Measurements from ENCODE around the gene LRRK2.

LRRK2 gene

DNA sequence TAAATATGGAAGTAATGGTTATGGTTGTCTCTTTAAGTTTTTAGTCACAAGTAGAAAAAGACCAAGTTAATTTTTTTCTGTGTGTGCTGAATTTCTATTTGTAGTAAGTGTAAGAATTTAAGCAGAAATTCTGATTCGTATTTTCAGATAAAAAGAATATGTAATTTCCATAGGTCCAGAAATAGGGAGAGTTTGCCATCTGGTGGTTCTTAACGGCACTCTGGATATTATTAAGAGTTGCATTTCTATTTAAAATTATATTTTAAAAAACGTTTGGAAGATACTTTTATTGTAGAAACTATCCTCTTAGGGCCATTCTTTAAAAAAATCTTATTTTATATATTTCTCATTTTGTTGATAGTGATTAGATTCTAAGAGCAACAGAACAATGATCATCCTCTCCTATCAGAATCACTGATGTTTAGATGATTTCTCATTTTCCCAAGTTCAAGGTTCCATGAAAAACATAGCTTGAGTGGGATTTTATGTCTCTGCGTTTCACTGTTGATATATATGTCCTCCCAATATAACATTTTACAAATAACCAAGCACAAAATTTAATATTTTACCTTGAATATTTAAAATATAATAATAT, 88.3 kb downstream of the LRRK2 start:
- Histone ChIP-seq H3K27ac (ENCODE audit: insufficient read depth, low read depth, low read length, poor library complexity, severe bottlenecking) (no peak overlapping the region), H3K27me3 (ENCODE audit: control insufficient read depth, insufficient read depth, low read length, poor library complexity, severe bottlenecking) (no peaks in the 10 kb centered on the region), H3K36me3 (ENCODE audit: control insufficient read depth, insufficient read depth, low read length) (no peaks in the 10 kb centered on the region), H3K4me3 (ENCODE audit: insufficient read depth, low read depth, low read length) (no peak overlapping the region), H3K4me1 (ENCODE audit: control insufficient read depth, insufficient read depth, low read length) (no peaks in the 10 kb centered on the region), H3K9me3 (ENCODE audit: control insufficient read depth, low read length) (no peaks in the 10 kb centered on the region)
- WGBS, 2 experiments, result 76 to 100% methylated on average over 1 of the region's 4 CpGs

- Histone ChIP-seq H3K27ac (ENCODE audit: insufficient read depth, low read depth, low read length, poor library complexity, severe bottlenecking) (no peak overlapping the region), H3K36me3 (ENCODE audit: control insufficient read depth, insufficient read depth, low read length) (no peaks in the 10 kb centered on the region), H3K4me1 (ENCODE audit: control insufficient read depth, insufficient read depth, low read length) (no peaks in the 10 kb centered on the region), H3K9me3 (ENCODE audit: control insufficient read depth, low read length) (no peaks in the 10 kb centered on the region), H3K4me3 (ENCODE audit: insufficient read depth, low read depth, low read length) (no peak overlapping the region), H3K27me3 (ENCODE audit: control insufficient read depth, insufficient read depth, low read length, poor library complexity, severe bottlenecking) (no peaks in the 10 kb centered on the region)
- 96 to 97% methylated on average over 9 to 10 of the region's 10 CpGs for WGBS, 2 experiments
Measured at GRCh38 chr12:40313928-40314327, 89.1 kb downstream of the LRRK2 start.

DNA sequence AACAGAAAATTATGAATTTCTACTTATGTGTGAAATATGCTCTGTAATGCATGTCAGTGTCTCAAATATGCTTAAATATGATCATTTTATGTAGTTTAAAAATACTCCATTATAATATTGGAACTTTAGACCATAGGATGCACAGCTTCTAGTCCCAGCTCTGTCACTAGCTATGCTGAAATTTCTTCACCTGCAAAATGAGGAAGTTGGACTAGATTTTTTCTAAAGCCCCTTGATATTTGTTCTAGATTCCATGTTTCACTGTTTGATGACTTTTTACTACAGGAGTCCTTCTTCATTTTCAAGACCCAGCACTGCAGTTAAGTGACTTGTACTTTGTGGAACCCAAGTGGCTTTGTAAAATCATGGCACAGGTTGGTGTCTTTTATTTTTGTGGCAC, 90.1 kb downstream of the LRRK2 start:
- Histone ChIP-seq H3K4me1 (ENCODE audit: control insufficient read depth, insufficient read depth, low read length) (no peaks in the 10 kb centered on the region), H3K4me3 (ENCODE audit: insufficient read depth, low read depth, low read length) (no peak overlapping the region), H3K9me3 (ENCODE audit: control insufficient read depth, low read length) (no peaks in the 10 kb centered on the region), H3K27ac (ENCODE audit: insufficient read depth, low read depth, low read length, poor library complexity, severe bottlenecking) (no peak overlapping the region), H3K27me3 (ENCODE audit: control insufficient read depth, insufficient read depth, low read length, poor library complexity, severe bottlenecking) (no peaks in the 10 kb centered on the region), H3K36me3 (ENCODE audit: control insufficient read depth, insufficient read depth, low read length) (no peaks in the 10 kb centered on the region)

DNA sequence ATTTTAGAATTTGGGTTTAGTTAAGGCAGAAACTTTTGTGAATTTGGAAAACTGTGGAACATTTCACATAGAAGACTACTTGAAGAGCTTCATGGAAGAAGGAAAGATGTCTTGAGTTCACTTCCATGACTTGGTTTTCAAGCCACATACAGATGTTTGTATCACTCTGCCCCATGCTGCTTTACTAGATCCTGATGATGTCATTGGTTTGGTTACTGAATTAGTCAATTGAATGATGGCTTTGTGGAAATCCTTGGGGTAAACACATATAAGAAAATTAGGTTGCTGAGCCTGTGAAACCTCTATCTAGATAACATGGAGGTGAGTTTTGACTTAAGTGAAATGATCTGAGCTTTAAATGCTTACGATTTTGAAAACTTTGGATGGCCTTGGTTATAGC, 90.6 kb downstream of the LRRK2 start:
- no peaks in the 10 kb centered on the region for H3K9me3 ChIP-seq (ENCODE audit: control insufficient read depth, low read length)
- H3K36me3 ChIP-seq (ENCODE audit: control insufficient read depth, insufficient read depth, low read length), result no peaks in the 10 kb centered on the region
- H3K4me3 ChIP-seq (ENCODE audit: insufficient read depth, low read depth, low read length), result no peak overlapping the region
- no peaks in the 10 kb centered on the region for H3K4me1 ChIP-seq (ENCODE audit: control insufficient read depth, insufficient read depth, low read length)
- H3K27ac ChIP-seq (ENCODE audit: insufficient read depth, low read depth, low read length, poor library complexity, severe bottlenecking), result no peak overlapping the region
- 100% methylated on average over 1 of the region's 1 CpG; no CpG with 5 or more reads in 1 of the 2 experiments for WGBS, 2 experiments
- H3K27me3 ChIP-seq (ENCODE audit: control insufficient read depth, insufficient read depth, low read length, poor library complexity, severe bottlenecking), result no peaks in the 10 kb centered on the region

DNA sequence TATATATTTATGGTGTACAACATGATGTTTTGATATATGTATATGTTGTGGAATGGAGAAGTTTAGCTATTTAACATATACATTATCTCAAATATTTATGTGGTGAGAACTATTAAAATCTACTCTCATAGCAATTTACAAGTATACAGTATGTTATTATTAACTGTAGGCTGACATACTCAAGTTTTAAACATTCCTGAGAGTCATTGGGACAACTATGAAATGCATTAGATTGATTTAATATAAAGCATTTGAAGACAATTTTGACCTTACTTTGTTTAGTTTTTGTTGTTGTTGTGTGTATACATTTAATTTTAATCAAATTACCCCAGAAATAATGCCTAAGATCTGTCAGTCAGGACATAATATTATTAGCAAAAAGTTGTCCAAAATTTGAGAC, 99.5 kb downstream of the LRRK2 start:
- H3K36me3 ChIP-seq (ENCODE audit: control insufficient read depth, insufficient read depth, low read length), result no peaks in the 10 kb centered on the region
- H3K4me1 ChIP-seq (ENCODE audit: control insufficient read depth, insufficient read depth, low read length), result no peaks in the 10 kb centered on the region
- no peak overlapping the region for H3K27ac ChIP-seq (ENCODE audit: insufficient read depth, low read depth, low read length, poor library complexity, severe bottlenecking)
- no peak overlapping the region for H3K4me3 ChIP-seq (ENCODE audit: insufficient read depth, low read depth, low read length)
- H3K27me3 ChIP-seq (ENCODE audit: control insufficient read depth, insufficient read depth, low read length, poor library complexity, severe bottlenecking), result no peaks in the 10 kb centered on the region
- H3K9me3 ChIP-seq (ENCODE audit: control insufficient read depth, low read length), result no peaks in the 10 kb centered on the region

DNA sequence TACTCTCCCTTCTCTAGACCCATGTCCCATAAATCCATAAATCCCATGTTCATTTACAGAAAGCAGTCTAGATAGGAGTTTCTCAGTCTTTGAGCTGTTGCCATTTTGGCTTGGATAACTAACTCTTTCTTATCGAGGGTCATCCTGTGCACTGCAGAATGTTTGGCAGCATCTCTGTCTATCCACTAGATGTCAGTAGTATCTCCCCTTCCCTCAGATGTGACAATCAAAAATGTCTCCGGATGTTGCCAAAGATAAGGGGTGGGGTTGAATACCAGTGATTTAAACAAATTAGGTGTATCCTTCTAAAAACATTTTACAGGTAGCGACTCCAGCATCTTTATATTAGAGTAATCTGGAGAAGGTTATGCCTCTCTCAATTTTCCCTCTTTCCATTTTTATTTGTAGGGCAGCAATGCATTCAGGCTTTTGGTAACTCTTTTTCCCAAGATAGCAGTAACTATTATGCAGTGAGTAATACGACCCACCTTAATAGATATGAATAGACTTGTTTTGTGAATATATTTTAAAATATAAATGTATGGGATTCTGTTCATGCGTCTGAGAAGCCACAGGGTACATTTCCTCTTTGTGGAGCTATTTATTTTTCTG, 100.7 kb downstream of the LRRK2 start:
- Histone ChIP-seq H3K36me3 (ENCODE audit: control insufficient read depth, insufficient read depth, low read length) (no peaks in the 10 kb centered on the region), H3K4me1 (ENCODE audit: control insufficient read depth, insufficient read depth, low read length) (no peaks in the 10 kb centered on the region), H3K27ac (ENCODE audit: insufficient read depth, low read depth, low read length, poor library complexity, severe bottlenecking) (no peak overlapping the region), H3K4me3 (ENCODE audit: insufficient read depth, low read depth, low read length) (no peak overlapping the region), H3K27me3 (ENCODE audit: control insufficient read depth, insufficient read depth, low read length, poor library complexity, severe bottlenecking) (no peaks in the 10 kb centered on the region), H3K9me3 (ENCODE audit: control insufficient read depth, low read length) (no peaks in the 10 kb centered on the region)
- 85 to 87% methylated on average over 2 to 4 of the region's 5 CpGs for WGBS, 2 experiments

DNA sequence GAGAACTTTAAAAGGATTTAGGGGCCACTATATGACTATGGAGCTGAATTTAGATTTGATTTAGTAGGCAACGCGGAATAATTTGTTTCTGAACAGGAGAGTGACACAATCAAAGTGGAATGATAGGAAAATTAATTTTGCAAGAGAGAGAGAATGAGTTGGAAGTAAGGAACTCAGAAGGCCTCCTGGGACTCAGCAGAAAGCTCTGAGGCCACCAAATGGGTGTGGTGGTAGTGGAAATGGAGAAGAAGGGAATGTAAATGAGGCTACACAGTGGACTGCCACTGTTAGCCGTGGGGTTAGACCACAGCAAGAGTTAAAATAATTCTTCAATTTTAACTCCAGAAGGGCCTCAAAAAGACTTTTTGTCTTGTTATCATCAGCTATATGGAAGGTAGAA, 102.7 kb downstream of the LRRK2 start:
- H3K4me3 ChIP-seq (ENCODE audit: insufficient read depth, low read depth, low read length), result no peak overlapping the region
- WGBS, 2 experiments, result 96 to 98% methylated on average over 2 to 3 of the region's 3 CpGs

DNA sequence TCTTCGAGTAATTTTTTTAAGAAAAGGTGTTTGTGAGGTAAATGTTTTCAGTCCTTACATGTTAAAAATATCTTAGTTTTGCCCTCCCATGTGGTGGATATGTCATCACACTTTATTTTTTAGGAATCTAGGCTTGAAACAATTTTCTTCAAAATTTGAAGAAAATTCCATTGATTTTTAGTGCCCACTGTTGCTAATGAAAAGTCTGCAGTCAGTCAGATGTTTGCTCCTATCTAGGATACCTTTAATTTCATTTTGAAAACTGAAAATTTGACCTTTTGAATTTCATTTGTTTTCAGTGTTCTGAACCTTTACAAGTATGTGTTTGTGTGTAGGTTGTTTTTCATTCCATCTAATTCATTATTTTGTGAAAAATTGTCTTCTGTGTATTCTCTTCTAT, 105.4 kb downstream of the LRRK2 start:
- Histone ChIP-seq H3K9me3 (ENCODE audit: control insufficient read depth, low read length) (no peaks in the 10 kb centered on the region), H3K27me3 (ENCODE audit: control insufficient read depth, insufficient read depth, low read length, poor library complexity, severe bottlenecking) (no peaks in the 10 kb centered on the region), H3K4me3 (ENCODE audit: insufficient read depth, low read depth, low read length) (no peak overlapping the region), H3K36me3 (ENCODE audit: control insufficient read depth, insufficient read depth, low read length) (no peaks in the 10 kb centered on the region), H3K4me1 (ENCODE audit: control insufficient read depth, insufficient read depth, low read length) (no peaks in the 10 kb centered on the region), H3K27ac (ENCODE audit: insufficient read depth, low read depth, low read length, poor library complexity, severe bottlenecking) (no peak overlapping the region)
- WGBS, 2 experiments, result 73% methylated on average over 1 of the region's 1 CpG; no CpG with 5 or more reads in 1 of the 2 experiments

More for the DNA sequence above, 102.7 kb downstream of the LRRK2 start:
- Histone ChIP-seq H3K36me3 (ENCODE audit: control insufficient read depth, insufficient read depth, low read length) (no peaks in the 10 kb centered on the region), H3K27ac (ENCODE audit: insufficient read depth, low read depth, low read length, poor library complexity, severe bottlenecking) (no peak overlapping the region), H3K9me3 (ENCODE audit: control insufficient read depth, low read length) (no peaks in the 10 kb centered on the region), H3K4me1 (ENCODE audit: control insufficient read depth, insufficient read depth, low read length) (no peaks in the 10 kb centered on the region), H3K27me3 (ENCODE audit: control insufficient read depth, insufficient read depth, low read length, poor library complexity, severe bottlenecking) (no peaks in the 10 kb centered on the region)

- no peaks in the 10 kb centered on the region for H3K36me3 ChIP-seq (ENCODE audit: control insufficient read depth, insufficient read depth, low read length)
- H3K9me3 ChIP-seq (ENCODE audit: control insufficient read depth, low read length), result no peaks in the 10 kb centered on the region
- no peaks in the 10 kb centered on the region for H3K4me1 ChIP-seq (ENCODE audit: control insufficient read depth, insufficient read depth, low read length)
- 88 to 100% methylated on average over 1 of the region's 1 CpG for WGBS, 2 experiments
- H3K4me3 ChIP-seq (ENCODE audit: insufficient read depth, low read depth, low read length), result no peak overlapping the region
- no peak overlapping the region for H3K27ac ChIP-seq (ENCODE audit: insufficient read depth, low read depth, low read length, poor library complexity, severe bottlenecking)
- no peaks in the 10 kb centered on the region for H3K27me3 ChIP-seq (ENCODE audit: control insufficient read depth, insufficient read depth, low read length, poor library complexity, severe bottlenecking)
Measured at GRCh38 chr12:40331886-40332285, 107.1 kb downstream of the LRRK2 start.

- H3K4me1 ChIP-seq (ENCODE audit: control insufficient read depth, insufficient read depth, low read length), result no peaks in the 10 kb centered on the region
- no peak overlapping the region for H3K27ac ChIP-seq (ENCODE audit: insufficient read depth, low read depth, low read length, poor library complexity, severe bottlenecking)
- WGBS, 2 experiments, result 94% methylated on average over 2 of the region's 2 CpGs; no CpG with 5 or more reads in 1 of the 2 experiments
- no peaks in the 10 kb centered on the region for H3K27me3 ChIP-seq (ENCODE audit: control insufficient read depth, insufficient read depth, low read length, poor library complexity, severe bottlenecking)
- no peak overlapping the region for H3K4me3 ChIP-seq (ENCODE audit: insufficient read depth, low read depth, low read length)
- no peaks in the 10 kb centered on the region for H3K9me3 ChIP-seq (ENCODE audit: control insufficient read depth, low read length)
- H3K36me3 ChIP-seq (ENCODE audit: control insufficient read depth, insufficient read depth, low read length), result no peaks in the 10 kb centered on the region
Measured at GRCh38 chr12:40335991-40336390, 111.2 kb downstream of the LRRK2 start.

All from ectodermal cell (in vitro differentiated cells).